MCF 10A (cell line): ENCODE data around the gene SPARCL1. TPM values are rescaled to one million over a fixed set of nuclear protein-coding genes. Genes with fewer than 3 reads are reported as not detected.

Source experiments
- BruUV-seq: library from RNA; stranded (reverse); fragments of 400-500 nt; replicated peaks from 2 replicates; lab custom pipeline; 2021; lab: Mats Ljungman, UMichigan
- CTCF ChIA-PET: fragments of 300-600 bp; sonication (Branson Sonifier 250); formaldehyde crosslinking; extraction: SDS; loops from one replicate; lab custom pipeline; 2021; ENCODE audit warnings: antibody characterized with exemption, inconsistent platforms; lab: Yijun Ruan, JAX
- POLR2A ChIA-PET: fragments of 300-600, 350-650 bp; sonication (Branson Sonifier 250); formaldehyde crosslinking; extraction: SDS; loops from one replicate; lab custom pipeline; 2020; ENCODE audit warnings: antibody characterized with exemption, inconsistent platforms; lab: Yijun Ruan, JAX
- DNase-seq: peaks from one replicate; pipeline ENCODE4 v3.0.0-alpha.2; 2018; ENCODE audit not compliant: unreplicated experiment
- H3K27ac Mint-ChIP-seq: one replicate; pipeline ENCODE4 v1.8.0; 2022; ENCODE audit warnings: mild to moderate bottlenecking, low read depth, mixed read lengths; ENCODE audit not compliant: unreplicated experiment
- H3K27me3 Mint-ChIP-seq: one replicate; pipeline ENCODE4 v1.8.0; 2022; ENCODE audit warnings: mixed read lengths; ENCODE audit not compliant: insufficient read depth, unreplicated experiment
- H3K36me3 Mint-ChIP-seq: one replicate; pipeline ENCODE4 v1.8.0; 2022; ENCODE audit warnings: mild to moderate bottlenecking, moderate library complexity, mixed read lengths; ENCODE audit not compliant: insufficient read depth, unreplicated experiment
- H3K4me1 Mint-ChIP-seq: one replicate; pipeline ENCODE4 v1.8.0; 2022; ENCODE audit warnings: mixed read lengths; ENCODE audit not compliant: insufficient read depth, unreplicated experiment
- H3K4me3 Mint-ChIP-seq: one replicate; pipeline ENCODE4 v1.8.0; 2022; ENCODE audit warnings: mild to moderate bottlenecking, moderate library complexity, mixed read lengths; ENCODE audit not compliant: unreplicated experiment
- H3K9me3 Mint-ChIP-seq: one replicate; pipeline ENCODE4 v1.8.0; 2022; ENCODE audit warnings: mixed read lengths; ENCODE audit not compliant: unreplicated experiment
- intact Hi-C: fragments of 100-400 bp; cut with micrococcal nuclease; formaldehyde crosslinking; loops from 2 replicates; pipeline ENCODE4 v1.14.1; 2022
- total RNA-seq: library from RNA; stranded (reverse); gene quantifications from 2 replicates; pipeline ENCODE4 v1.2.3, GENCODE V29; 2022
- TF ChIP-seq, protein P1 (sequence below): fragments of 200-600 bp; IDR thresholded peaks from one replicate; pipeline ENCODE4 v1.8.0; 2022; ENCODE audit warnings: antibody characterized with exemption, mild to moderate bottlenecking; ENCODE audit not compliant: unreplicated experiment

SPARCL1 gene
- total RNA-seq, 1 experiment from 2014 or later = not detected

DNA sequence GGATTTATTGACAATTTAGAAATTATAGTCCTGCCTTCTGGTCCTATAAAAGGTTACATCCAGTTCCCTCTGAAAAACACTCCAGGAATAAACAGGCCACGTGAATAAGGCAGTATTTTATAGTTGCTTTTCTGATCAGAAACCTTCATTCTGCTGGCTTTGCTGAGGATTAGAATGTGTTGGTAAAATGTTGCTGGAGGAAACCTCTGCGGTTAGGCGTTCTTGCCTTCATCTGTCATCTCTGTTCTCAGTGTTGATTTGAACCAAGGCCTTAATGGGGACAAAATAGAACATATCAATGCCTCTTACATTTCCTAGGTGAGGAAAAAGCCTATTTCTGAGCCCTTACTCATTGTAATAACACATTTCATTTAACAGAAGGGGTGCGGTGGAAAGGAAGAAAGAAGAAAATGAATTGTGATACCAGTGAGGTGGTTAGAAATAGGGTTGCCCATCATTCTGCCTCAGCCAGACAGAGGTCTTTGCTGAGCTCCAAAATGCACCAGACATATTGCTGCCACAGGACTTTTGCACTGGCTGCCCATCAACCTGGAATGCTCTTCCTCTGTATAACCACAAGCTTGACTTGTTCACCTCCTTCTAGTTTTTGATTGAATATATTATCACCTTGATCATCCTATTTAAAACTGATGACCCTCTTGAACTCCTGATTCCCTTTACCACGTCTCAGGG, 18.0 kb upstream of the SPARCL1 start:
- H3K36me3 Mint-ChIP-seq = no peaks in the 10 kb centered on the region
- no peak overlapping the region for H3K27ac Mint-ChIP-seq
- no peak overlapping the region for H3K4me3 Mint-ChIP-seq
- ChIA-PET POLR2A (no interaction called here), CTCF (no interaction called here)
- no peaks in the 10 kb centered on the region for H3K9me3 Mint-ChIP-seq
- no peak for DNase-seq
- TF ChIP-seq, protein P1, sequence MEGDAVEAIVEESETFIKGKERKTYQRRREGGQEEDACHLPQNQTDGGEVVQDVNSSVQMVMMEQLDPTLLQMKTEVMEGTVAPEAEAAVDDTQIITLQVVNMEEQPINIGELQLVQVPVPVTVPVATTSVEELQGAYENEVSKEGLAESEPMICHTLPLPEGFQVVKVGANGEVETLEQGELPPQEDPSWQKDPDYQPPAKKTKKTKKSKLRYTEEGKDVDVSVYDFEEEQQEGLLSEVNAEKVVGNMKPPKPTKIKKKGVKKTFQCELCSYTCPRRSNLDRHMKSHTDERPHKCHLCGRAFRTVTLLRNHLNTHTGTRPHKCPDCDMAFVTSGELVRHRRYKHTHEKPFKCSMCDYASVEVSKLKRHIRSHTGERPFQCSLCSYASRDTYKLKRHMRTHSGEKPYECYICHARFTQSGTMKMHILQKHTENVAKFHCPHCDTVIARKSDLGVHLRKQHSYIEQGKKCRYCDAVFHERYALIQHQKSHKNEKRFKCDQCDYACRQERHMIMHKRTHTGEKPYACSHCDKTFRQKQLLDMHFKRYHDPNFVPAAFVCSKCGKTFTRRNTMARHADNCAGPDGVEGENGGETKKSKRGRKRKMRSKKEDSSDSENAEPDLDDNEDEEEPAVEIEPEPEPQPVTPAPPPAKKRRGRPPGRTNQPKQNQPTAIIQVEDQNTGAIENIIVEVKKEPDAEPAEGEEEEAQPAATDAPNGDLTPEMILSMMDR = no peak
- no TSS peak for BruUV-seq
- H3K27me3 Mint-ChIP-seq = no peaks in the 10 kb centered on the region
- intact Hi-C loops = no loop called here
- no peaks in the 10 kb centered on the region for H3K4me1 Mint-ChIP-seq

DNA sequence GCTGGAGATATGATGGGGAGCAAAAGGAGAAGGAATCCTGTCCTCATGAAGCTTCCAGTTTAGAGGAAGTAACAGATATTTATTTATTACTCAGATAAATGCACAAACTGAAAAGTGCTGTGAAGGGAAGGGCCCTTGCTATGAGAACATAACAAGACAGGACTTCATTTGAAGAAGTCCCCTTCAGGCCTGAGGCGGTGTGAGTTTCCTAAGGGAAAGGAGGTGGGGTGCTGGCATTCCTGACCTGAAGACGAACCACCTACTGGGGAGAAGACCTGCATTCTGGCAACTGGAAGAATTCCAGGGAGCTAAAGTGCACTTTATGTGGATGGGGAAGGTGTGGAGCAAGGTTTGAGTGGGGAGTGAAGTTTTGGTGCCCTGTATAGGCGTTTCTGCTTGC, 15.9 kb upstream of the SPARCL1 start:
- Mint-ChIP-seq H3K4me1 (no peaks in the 10 kb centered on the region), H3K27me3 (no peaks in the 10 kb centered on the region), H3K27ac (no peak overlapping the region), H3K9me3 (no peaks in the 10 kb centered on the region), H3K4me3 (no peak overlapping the region), H3K36me3 (no peaks in the 10 kb centered on the region)
- POLR2A ChIA-PET = interaction anchor here (1.0 to 1.5 kb wide), 3 partner anchors 24 to 304 kb away, joined by 3 to 6 read pairs (median 4); no protein-coding TSS in a partner anchor
- CTCF ChIA-PET = interaction anchor here (0.6 to 3.9 kb wide), 17 partner anchors 11 to 304 kb away, joined by 3 to 44 read pairs (median 4); no protein-coding TSS in a partner anchor
- no TSS peak for BruUV-seq
- TF ChIP-seq, protein P1 = no peak
- DNase-seq = no peak
- intact Hi-C loops = no loop called here

DNA sequence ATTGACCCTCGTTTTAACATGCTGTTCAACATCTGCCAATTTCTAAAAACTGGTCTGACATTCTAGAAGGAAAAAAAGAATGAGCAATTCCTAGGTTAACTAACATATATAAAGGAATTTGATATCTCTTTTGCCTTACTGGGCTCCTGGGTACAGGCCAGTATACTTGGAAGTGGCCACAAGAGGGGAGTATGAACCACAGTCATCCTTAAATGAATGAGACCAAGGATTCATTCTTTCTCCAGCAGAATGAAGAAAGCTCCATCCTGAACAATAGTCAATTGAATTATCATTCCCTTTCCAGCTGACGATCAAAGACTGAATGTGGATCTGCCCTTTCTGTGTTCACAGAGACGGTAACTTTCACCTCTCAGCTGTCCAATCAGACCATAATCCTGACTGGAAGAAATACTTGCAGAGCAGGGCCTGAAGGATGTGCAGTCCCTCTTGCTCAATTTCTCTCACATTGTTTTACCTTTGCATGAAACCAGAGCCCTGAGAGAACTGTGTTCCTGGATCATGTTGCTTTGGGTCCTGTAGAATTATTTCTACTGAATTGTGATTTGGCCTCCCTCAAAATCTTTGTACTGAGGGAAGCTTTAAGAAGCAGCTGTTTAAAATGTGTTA, 14.8 kb upstream of the SPARCL1 start:
- Mint-ChIP-seq H3K9me3 (no peaks in the 10 kb centered on the region), H3K4me1 (no peaks in the 10 kb centered on the region), H3K27me3 (no peaks in the 10 kb centered on the region), H3K36me3 (no peaks in the 10 kb centered on the region), H3K27ac (no peak overlapping the region), H3K4me3 (no peak overlapping the region)
- POLR2A ChIA-PET = interaction anchor here (0.5 to 1.5 kb wide), 7 partner anchors 17 to 1181 kb away, joined by 3 to 6 read pairs (median 3); no protein-coding TSS in a partner anchor
- peak; percentile 74 for DNase-seq
- intact Hi-C loops = loop anchor here (1.0 to 5.0 kb wide), 6 partner anchors 135 to 428 kb away; no protein-coding TSS in a partner anchor
- CTCF ChIA-PET = interaction anchor here (0.6 to 3.9 kb wide), 38 partner anchors 9 to 674 kb away, joined by 3 to 44 read pairs (median 4); partner anchors contain the start of genes DMP1 and SPARCL1
- no TSS peak for BruUV-seq
- TF ChIP-seq, protein P1 = peak; percentile 53
